K562 (cell line): Measurements from ENCODE around the gene CELSR2. TPM values are rescaled to one million over a fixed set of nuclear protein-coding genes. Genes with fewer than 3 reads are reported as not detected.

Experiments used
- CSDE1 ChIP-seq, 2 experiments: fragments of 450-650 bp; IDR thresholded peaks; 2 replicates each; pipeline ENCODE4 v1.6.1; 2016; ENCODE audit warnings: mild to moderate bottlenecking in 1 of 2
- FOXJ2 ChIP-seq: fragments of 200-800 bp; sonication (Bioruptor generic); IDR thresholded peaks from 2 replicates; pipeline ENCODE4 v1.6.1; 2016; ENCODE audit warnings: missing genetic modification characterization, missing compliant biosample characterization
- FOXM1 ChIP-seq, 2 experiments: fragments of 450-650 bp in 1 of 2; sonication (generic) in 1 of 2; formaldehyde crosslinking in 1 of 2; IDR thresholded peaks; 2 replicates each; pipeline versions ENCODE4 v1.6.1 to v1.9.0; 2017 to 2022; ENCODE audit warnings: low read depth in 2 of 2, mild to moderate bottlenecking in 2 of 2, missing genetic modification reagents in 1 of 2, moderate library complexity in 1 of 2
- GABPB2 ChIP-seq: fragments of 250-450 bp; sonication (Bioruptor Pico); conservative IDR thresholded peaks from 2 replicates; pipeline ENCODE4 v1.5.1; 2021; ENCODE audit warnings: mild to moderate bottlenecking
- GTF2E2 ChIP-seq: fragments of 200-800 bp; sonication (Bioruptor generic); IDR thresholded peaks from 2 replicates; pipeline ENCODE4 v1.6.1; 2016; ENCODE audit warnings: missing genetic modification characterization, missing compliant biosample characterization
- HMGN3 ChIP-seq: IDR thresholded peaks from 2 replicates; pipeline ENCODE4 v1.6.1; 2011; ENCODE audit warnings: borderline replicate concordance, low read depth, mild to moderate bottlenecking, mixed read lengths, low read length; ENCODE audit not compliant: insufficient read length; ENCODE audit errors: extremely low read depth
- JUN ChIP-seq, 2 experiments: sonication (generic) in 1 of 2; formaldehyde crosslinking in 1 of 2; IDR thresholded peaks; 2 replicates each; pipeline versions ENCODE4 v1.6.1 to v1.8.0; 2012 to 2022; ENCODE audit warnings: borderline replicate concordance in 2 of 2, mild to moderate bottlenecking in 2 of 2, improper control_type of control experiment in 1 of 2, low read depth in 1 of 2, low read length in 1 of 2, missing genetic modification reagents in 1 of 2
- NCOA6 ChIP-seq: fragments of 450-650 bp; IDR thresholded peaks from 2 replicates; pipeline ENCODE4 v1.6.1; 2017; ENCODE audit warnings: mild to moderate bottlenecking
- POLR2AphosphoS5 ChIP-seq: IDR thresholded peaks from 2 replicates; pipeline ENCODE4 v1.6.1; 2011; ENCODE audit warnings: mild to moderate bottlenecking, low read depth, low read length, moderate library complexity; ENCODE audit not compliant: control insufficient read depth, insufficient read depth
- PRPF4 ChIP-seq: fragments of 200-400 bp; formaldehyde crosslinking; IDR thresholded peaks from one replicate; pipeline ENCODE4 v1.6.1; 2017; ENCODE audit warnings: low read length, low read depth, mild to moderate bottlenecking; ENCODE audit not compliant: insufficient read depth, poor library complexity, severe bottlenecking
- PURB ChIP-seq: sonication (generic); formaldehyde crosslinking; IDR thresholded peaks from 2 replicates; pipeline ENCODE4 v1.9.0; 2021; ENCODE audit warnings: low read depth, mild to moderate bottlenecking, missing genetic modification reagents
- RBM39 ChIP-seq: fragments of 200-400 bp; formaldehyde crosslinking; optimal IDR thresholded peaks from 2 replicates; pipeline ENCODE3; 2018; ENCODE audit warnings: low read depth, low read length
- TEAD2 ChIP-seq: fragments of 450-650 bp; IDR thresholded peaks from 2 replicates; pipeline ENCODE4 v1.6.1; 2016; ENCODE audit warnings: missing genetic modification characterization, control low read depth, missing compliant biosample characterization
- XRCC3 ChIP-seq: fragments of 450-650 bp; IDR thresholded peaks from 2 replicates; pipeline ENCODE4 v1.6.1; 2017; ENCODE audit warnings: mild to moderate bottlenecking, moderate library complexity
- ZBTB12 ChIP-seq: fragments of 250-450 bp; sonication (Bioruptor Pico); IDR thresholded peaks from 2 replicates; pipeline ENCODE4 v1.4.0; 2020
- ZC3H8 ChIP-seq: fragments of 450-650 bp; IDR thresholded peaks from 2 replicates; pipeline ENCODE4 v1.6.1; 2017
- ZNF263 ChIP-seq: sonication (generic); formaldehyde crosslinking; IDR thresholded peaks from 2 replicates; pipeline ENCODE4 v1.8.0; 2022; ENCODE audit warnings: mild to moderate bottlenecking, missing genetic modification reagents, borderline replicate concordance
- ZNF280B ChIP-seq: fragments of 250-450 bp; sonication (Bioruptor Pico); IDR thresholded peaks from 2 replicates; pipeline ENCODE4 v1.5.1; 2021; ENCODE audit warnings: mild to moderate bottlenecking
- ZSCAN29 ChIP-seq: fragments of 450-650 bp; IDR thresholded peaks from 2 replicates; pipeline ENCODE4 v1.6.1; 2017
- polyA plus RNA-seq, 8 experiments: library from polyadenylated mRNA; depleted of rRNA in 4 of 8; stranded (reverse) in 5 of 8; unstranded in 3 of 8; fragments of >200 nt; fragmentation: Nextera tagmentation in 2 of 8; fragmentation: Illumina TruSeq in 1 of 8; extraction: Ambion mirVana in 2 of 8; extraction: Trizol in 1 of 8; gene quantifications; 2 replicates each; pipeline versions ENCODE4 v1.2.1 to v1.2.3, GENCODE V29; 2011 to 2014; ENCODE audit warnings: inconsistent platforms in 1 of 8, missing spikeins in 1 of 8
- total RNA-seq, 7 experiments: library from RNA; depleted of rRNA in 6 of 7; stranded (reverse); fragments of >200 nt in 6 of 7; fragmentation: Illumina TruSeq in 2 of 7; extraction: Trizol in 2 of 7; gene quantifications; 2 replicates each; pipeline versions ENCODE4 v1.2.1 to v1.2.3, GENCODE V29; 2011 to 2021; ENCODE audit warnings: low replicate concordance in 1 of 7
- TF ChIP-seq, protein P1 (sequence below): fragments of 250-450 bp; sonication (Bioruptor Pico); IDR thresholded peaks from 2 replicates; pipeline ENCODE4 v1.5.0; 2021; ENCODE audit warnings: mild to moderate bottlenecking, borderline replicate concordance
- TF ChIP-seq, protein P2 (sequence below): sonication (generic); formaldehyde crosslinking; IDR thresholded peaks from 2 replicates; pipeline ENCODE4 v1.8.0; 2022; ENCODE audit warnings: missing genetic modification reagents, mild to moderate bottlenecking, borderline replicate concordance

Gene CELSR2
- total and polyA plus RNA-seq, 9 of the 15 experiments (the other 6 are each of a cell fraction or from before 2014, with no cell fraction given), result 0.31 to 21.9 (median 4.2) TPM

DNA sequence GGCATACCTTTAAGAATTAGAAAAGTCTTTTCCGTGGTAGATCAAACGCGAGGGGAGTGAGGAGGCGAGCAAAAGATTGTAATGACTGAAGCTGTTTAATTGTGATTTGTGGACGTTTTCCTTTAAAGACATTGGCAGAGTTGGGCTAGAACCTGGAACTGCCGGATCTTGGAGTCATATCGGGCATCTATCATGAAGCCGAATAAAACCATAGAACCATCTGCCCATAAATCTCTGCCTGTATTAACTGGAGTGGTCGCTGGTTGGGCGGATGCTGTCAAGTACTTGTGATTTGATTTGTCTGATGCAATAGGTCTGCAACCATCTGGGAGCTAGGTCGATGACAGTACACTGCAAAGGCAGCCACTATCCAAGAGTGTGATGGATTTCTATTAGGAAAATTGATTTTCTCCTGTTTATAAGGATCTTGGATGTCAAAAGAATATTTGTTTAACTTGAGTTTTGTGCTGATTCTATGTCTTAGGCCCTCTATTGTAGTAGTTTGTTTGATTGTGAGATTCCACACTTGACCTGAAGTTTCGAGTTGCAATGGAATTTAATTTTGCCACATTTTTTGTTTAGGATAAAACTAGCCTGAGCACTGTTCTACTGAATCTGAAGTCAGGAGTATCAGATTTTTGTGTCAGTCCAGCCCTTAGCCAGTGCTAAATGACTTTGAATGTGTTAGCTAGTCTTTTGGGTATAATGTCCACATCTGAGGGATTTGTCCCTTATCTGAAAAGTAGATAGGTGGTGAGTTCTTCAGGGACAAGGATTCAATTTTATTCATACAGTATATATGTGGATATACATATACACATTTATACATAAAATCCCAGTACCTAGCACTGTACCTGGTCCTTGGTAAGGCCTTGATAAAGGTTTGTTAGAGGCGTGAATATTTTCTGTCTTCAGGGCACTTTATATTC lies 34.4 kb upstream of the CELSR2 start (continued):
- TF ChIP-seq TEAD2, result no peak
- peak; percentile 56; the same call in 1 of the 2 replicates for TF ChIP-seq ZNF263 (CRISPR knock-in tag)
- TF ChIP-seq, protein P1, sequence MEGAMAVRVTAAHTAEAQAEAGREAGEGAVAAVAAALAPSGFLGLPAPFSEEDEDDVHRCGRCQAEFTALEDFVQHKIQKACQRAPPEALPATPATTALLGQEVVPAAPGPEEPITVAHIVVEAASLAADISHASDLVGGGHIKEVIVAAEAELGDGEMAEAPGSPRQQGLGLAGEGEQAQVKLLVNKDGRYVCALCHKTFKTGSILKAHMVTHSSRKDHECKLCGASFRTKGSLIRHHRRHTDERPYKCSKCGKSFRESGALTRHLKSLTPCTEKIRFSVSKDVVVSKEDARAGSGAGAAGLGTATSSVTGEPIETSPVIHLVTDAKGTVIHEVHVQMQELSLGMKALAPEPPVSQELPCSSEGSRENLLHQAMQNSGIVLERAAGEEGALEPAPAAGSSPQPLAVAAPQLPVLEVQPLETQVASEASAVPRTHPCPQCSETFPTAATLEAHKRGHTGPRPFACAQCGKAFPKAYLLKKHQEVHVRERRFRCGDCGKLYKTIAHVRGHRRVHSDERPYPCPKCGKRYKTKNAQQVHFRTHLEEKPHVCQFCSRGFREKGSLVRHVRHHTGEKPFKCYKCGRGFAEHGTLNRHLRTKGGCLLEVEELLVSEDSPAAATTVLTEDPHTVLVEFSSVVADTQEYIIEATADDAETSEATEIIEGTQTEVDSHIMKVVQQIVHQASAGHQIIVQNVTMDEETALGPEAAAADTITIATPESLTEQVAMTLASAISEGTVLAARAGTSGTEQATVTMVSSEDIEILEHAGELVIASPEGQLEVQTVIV (CRISPR knock-in tag), result no peak
- no peak for TF ChIP-seq NCOA6
- no peak for TF ChIP-seq XRCC3
- peak; percentile 31; the same call in 1 of the 2 replicates for TF ChIP-seq GTF2E2 (tag)
- TF ChIP-seq PRPF4, result no peak
- TF ChIP-seq, protein P2, sequence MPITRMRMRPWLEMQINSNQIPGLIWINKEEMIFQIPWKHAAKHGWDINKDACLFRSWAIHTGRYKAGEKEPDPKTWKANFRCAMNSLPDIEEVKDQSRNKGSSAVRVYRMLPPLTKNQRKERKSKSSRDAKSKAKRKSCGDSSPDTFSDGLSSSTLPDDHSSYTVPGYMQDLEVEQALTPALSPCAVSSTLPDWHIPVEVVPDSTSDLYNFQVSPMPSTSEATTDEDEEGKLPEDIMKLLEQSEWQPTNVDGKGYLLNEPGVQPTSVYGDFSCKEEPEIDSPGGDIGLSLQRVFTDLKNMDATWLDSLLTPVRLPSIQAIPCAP (CRISPR knock-in tag), result no peak
- no peak for TF ChIP-seq ZNF280B (CRISPR knock-in tag)
- no peak for TF ChIP-seq ZC3H8
- TF ChIP-seq ZBTB12 (CRISPR knock-in tag), result no peak
- no peak for TF ChIP-seq GABPB2 (CRISPR knock-in tag)
- peak; percentile 36; the same call in 1 of the 2 replicates for TF ChIP-seq FOXM1 (IDR thresholded peaks at IDR 0.05; ENCODE audit: low read depth)
- no peak for TF ChIP-seq FOXM1 (CRISPR knock-in tag; IDR thresholded peaks at IDR 0.05; ENCODE audit: low read depth)
- TF ChIP-seq CSDE1 (IDR thresholded peaks at IDR 0.05), result no peak
- no peak for TF ChIP-seq ZSCAN29
- no peak for TF ChIP-seq RBM39
- no peak for TF ChIP-seq PURB
- peak; percentile 89 for TF ChIP-seq JUN (IDR thresholded peaks at IDR 0.05; ENCODE audit: borderline replicate concordance, low read depth, low read length)
- no peak for TF ChIP-seq JUN (CRISPR knock-in tag; IDR thresholded peaks at IDR 0.05; ENCODE audit: borderline replicate concordance)
- peak; percentile 68 for TF ChIP-seq POLR2AphosphoS5
- TF ChIP-seq HMGN3, result no peak
- no peak; the same call in 1 of the 2 replicates for TF ChIP-seq FOXJ2
